HUDEP-2 (cell line): ENCODE data around the gene GPC4.
"Not testable (repeated sequence)": the region's sequence is repeated elsewhere in the genome, so short reads cannot be mapped to it uniquely, and the experiment has no call there.

Source experiments
- DNase-seq, 76 experiments: peaks; one replicate each; lab custom pipeline; 2025; ENCODE audit not compliant: unreplicated experiment in 76 of 76; lab: John Stamatoyannopoulos, UW

GPC4 gene

GRCh38 chrX:133308499-133308897 lies 106.8 kb downstream of the GPC4 start:
- no peak for DNase-seq

- no peak for DNase-seq
These were observed 107.4 kb downstream of the GPC4 start for GRCh38 chrX:133307637-133308498.

- DNase-seq: no peak
These were observed 108.2 kb downstream of the GPC4 start for GRCh38 chrX:133307094-133307493.

GRCh38 chrX:133306316-133306715 lies 109.0 kb downstream of the GPC4 start:
- DNase-seq: no peak

- no peak for DNase-seq
These were observed 109.9 kb downstream of the GPC4 start for GRCh38 chrX:133305348-133305747.

- no peak for DNase-seq
These were observed 112.4 kb downstream of the GPC4 start for GRCh38 chrX:133302775-133303445.

GRCh38 chrX:133300591-133300990 lies 114.7 kb downstream of the GPC4 start:
- no peak for DNase-seq

GRCh38 chrX:133297284-133297683 lies 118.0 kb downstream of the GPC4 start:
- DNase-seq: no peak

GRCh38 chrX:133294126-133294525 lies 121.2 kb downstream of the GPC4 start:
- no peak for DNase-seq

GRCh38 chrX:133290076-133290475 lies 125.2 kb downstream of the GPC4 start:
- DNase-seq: no peak

GRCh38 chrX:133287860-133288259 lies 127.4 kb downstream of the GPC4 start:
- DNase-seq: no peak

GRCh38 chrX:133285341-133285740 lies 129.9 kb downstream of the GPC4 start:
- DNase-seq: no peak

- DNase-seq: not testable (repeated sequence)
These were observed 136.1 kb downstream of the GPC4 start for GRCh38 chrX:133279112-133279730.

- DNase-seq: no peak
These were observed 142.1 kb downstream of the GPC4 start for GRCh38 chrX:133273180-133273579.

- no peak for DNase-seq
These were observed 146.1 kb downstream of the GPC4 start for GRCh38 chrX:133269168-133269567.

- DNase-seq: no peak
These were observed 147.7 kb downstream of the GPC4 start for GRCh38 chrX:133267621-133268020.

- DNase-seq: no peak
These were observed 150.0 kb downstream of the GPC4 start for GRCh38 chrX:133265331-133265730.

GRCh38 chrX:133258481-133258880 lies 156.8 kb downstream of the GPC4 start:
- DNase-seq: no peak

- DNase-seq: no peak
These were observed 160.6 kb downstream of the GPC4 start for GRCh38 chrX:133254666-133255065.

GRCh38 chrX:133251204-133251603 lies 164.1 kb downstream of the GPC4 start:
- no peak for DNase-seq

GRCh38 chrX:133250184-133251100 lies 164.8 kb downstream of the GPC4 start:
- DNase-seq: no peak
